ENCODE data around the gene SDSL. TPM values are rescaled to one million over a fixed set of nuclear protein-coding genes. Genes with fewer than 3 reads are reported as not detected.

Gene SDSL
- total RNA-seq, 1 experiment from 2014 or later: 0.46 TPM

DNA sequence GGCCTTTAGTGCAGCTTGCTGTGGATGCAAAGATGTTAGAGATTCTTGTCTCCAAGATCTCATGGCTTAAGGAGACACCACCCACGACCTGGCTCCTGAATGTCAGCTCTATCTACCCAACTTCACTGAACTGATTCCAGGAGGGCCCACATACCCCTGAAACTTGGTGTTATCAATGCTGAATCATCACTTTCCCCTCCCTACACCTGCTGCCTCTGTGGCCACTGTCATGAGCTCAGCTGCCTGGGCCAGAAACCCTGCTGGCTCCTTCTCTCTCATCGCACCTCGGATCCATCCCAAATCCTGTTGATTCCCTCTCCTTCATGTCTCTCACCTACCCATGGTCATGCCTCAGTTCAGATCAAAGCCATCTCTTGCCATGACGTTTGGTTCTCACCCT lies 64.5 kb downstream of the SDSL start:
- Mint-ChIP-seq H3K27ac (no peak overlapping the region), H3K4me1 (peaks cover 45 to 49% of the 10 kb centered on the region in 2 experiments), H3K4me3 (no peak overlapping the region), H3K36me3 (ENCODE audit: insufficient read depth in 1 of 3, low read depth in 3 of 3) (peaks cover 2 to 13% (median 8%) of the 10 kb centered on the region in 3 experiments; a peak in 3 of 7 replicates), H3K27me3 (ENCODE audit: low read depth) (peaks cover 98% of the 10 kb centered on the region), H3K9me3 (peaks cover 7% of the 10 kb centered on the region in 2 experiments)
- Histone ChIP-seq H4K91ac (ENCODE audit: insufficient read length, low read depth, low read length) (no peak overlapping the region), H2BK20ac (ENCODE audit: low read depth, low read length, poor library complexity, severe bottlenecking) (no peak overlapping the region), H4K20me1 (ENCODE audit: control insufficient read depth, insufficient read depth, insufficient read length) (no peaks in the 10 kb centered on the region), H2AK5ac (ENCODE audit: insufficient read length, low read length) (no peak overlapping the region), H3K27ac (ENCODE audit: insufficient read length, low read depth, low read length) (no peak overlapping the region), H3T11ph (ENCODE audit: low read length) (no peak overlapping the region), H3K79me2 (ENCODE audit: insufficient read depth, low read length) (no peaks in the 10 kb centered on the region), H4K5ac (ENCODE audit: insufficient read length, low read depth, low read length) (no peak overlapping the region), H3K23ac (ENCODE audit: insufficient read length, low read depth, low read length) (no peak overlapping the region), H3K4ac (ENCODE audit: low read depth, low read length) (no peak overlapping the region), H2AFZ (ENCODE audit: low read length) (no peak overlapping the region), H2BK12ac (ENCODE audit: insufficient read length, low read depth, low read length) (no peak overlapping the region), H3K79me1 (ENCODE audit: insufficient read depth, low read depth, low read length, poor library complexity, severe bottlenecking) (no peaks in the 10 kb centered on the region), H3K9me3 (ENCODE audit: control insufficient read depth, low read depth, low read length) (no peaks in the 10 kb centered on the region), H3K18ac (ENCODE audit: insufficient read length, low read depth, low read length) (no peak overlapping the region), H2BK5ac (ENCODE audit: insufficient read length, low read length) (no peak overlapping the region), H3K56ac (ENCODE audit: insufficient read length, low read depth, low read length) (no peak overlapping the region), H3K4me2 (ENCODE audit: insufficient read depth, insufficient read length, low read length) (no peak overlapping the region), H3K14ac (ENCODE audit: insufficient read depth, low read length) (no peak overlapping the region), H3K9ac (ENCODE audit: extremely low read depth, insufficient read length, low read length) (no peak overlapping the region), H3K23me2 (ENCODE audit: insufficient read length, low read depth, low read length, poor library complexity, severe bottlenecking) (no peaks in the 10 kb centered on the region), H2BK120ac (ENCODE audit: low read depth, low read length, poor library complexity, severe bottlenecking) (no peak overlapping the region), H3K4me1 (ENCODE audit: insufficient read depth, low read length) (peaks cover 4% of the 10 kb centered on the region; the same call in 1 of the 2 replicates), H4K8ac (replicated peaks; ENCODE audit: insufficient read length, low read depth, low read length) (no peak overlapping the region), H3K27me3 (ENCODE audit: insufficient read depth, low read length) (peaks cover 5% of the 10 kb centered on the region; the same call in 1 of the 2 replicates), H2BK15ac (ENCODE audit: low read depth, low read length) (no peak overlapping the region)
- DNase-seq: no peak
- WGBS (ENCODE audit: extremely low coverage, insufficient read length, low lambda C conversion rate): no CpG with 5 or more reads among the region's 4 CpGs
- TF ChIP-seq, protein P1, sequence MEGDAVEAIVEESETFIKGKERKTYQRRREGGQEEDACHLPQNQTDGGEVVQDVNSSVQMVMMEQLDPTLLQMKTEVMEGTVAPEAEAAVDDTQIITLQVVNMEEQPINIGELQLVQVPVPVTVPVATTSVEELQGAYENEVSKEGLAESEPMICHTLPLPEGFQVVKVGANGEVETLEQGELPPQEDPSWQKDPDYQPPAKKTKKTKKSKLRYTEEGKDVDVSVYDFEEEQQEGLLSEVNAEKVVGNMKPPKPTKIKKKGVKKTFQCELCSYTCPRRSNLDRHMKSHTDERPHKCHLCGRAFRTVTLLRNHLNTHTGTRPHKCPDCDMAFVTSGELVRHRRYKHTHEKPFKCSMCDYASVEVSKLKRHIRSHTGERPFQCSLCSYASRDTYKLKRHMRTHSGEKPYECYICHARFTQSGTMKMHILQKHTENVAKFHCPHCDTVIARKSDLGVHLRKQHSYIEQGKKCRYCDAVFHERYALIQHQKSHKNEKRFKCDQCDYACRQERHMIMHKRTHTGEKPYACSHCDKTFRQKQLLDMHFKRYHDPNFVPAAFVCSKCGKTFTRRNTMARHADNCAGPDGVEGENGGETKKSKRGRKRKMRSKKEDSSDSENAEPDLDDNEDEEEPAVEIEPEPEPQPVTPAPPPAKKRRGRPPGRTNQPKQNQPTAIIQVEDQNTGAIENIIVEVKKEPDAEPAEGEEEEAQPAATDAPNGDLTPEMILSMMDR (conservative IDR thresholded peaks at IDR 0.05): no peak

Other genes with a start within 250 kb of the SDSL start
- gene DDX54, start 236.9 kb upstream of the SDSL start, total RNA-seq (2021): 83.0 TPM in 2 replicates
- 26.0 and 26.1 TPM in 2 replicates for gene RITA1, start 236.7 kb upstream of the SDSL start, total RNA-seq (2021)
- gene TPCN1, start 200.9 kb upstream of the SDSL start, total RNA-seq (2021): 13.5 and 16.1 TPM in 2 replicates
- gene SLC8B1, start 87.3 kb upstream of the SDSL start, total RNA-seq (2021): 10.4 and 10.6 TPM in 2 replicates
- gene PLBD2, start 63.8 kb upstream of the SDSL start, total RNA-seq (2021): 31.4 and 35.6 TPM in 2 replicates
- gene SDS, start 18.5 kb upstream of the SDSL start, total RNA-seq (2021): 0.13 TPM in 1 of 2 replicates, not detected in the other
- 1.9 and 2.1 TPM in 2 replicates for gene LHX5, start 49.5 kb downstream of the SDSL start, total RNA-seq (2021)